Pulmonary artery endothelial cell (primary cell): Measurements from ENCODE around the gene YKT6. TPM values are rescaled to one million over a fixed set of nuclear protein-coding genes. Genes with fewer than 3 reads are reported as not detected.
"Not testable (repeated sequence)": the region's sequence is repeated elsewhere in the genome, so short reads cannot be mapped to it uniquely, and the experiment has no call there.

ENCODE experiments used
- DNase-seq: peaks from one replicate; pipeline ENCODE4 v3.0.0-alpha.2; 2011; ENCODE audit warnings: low read depth, low spot score
- total RNA-seq: library from RNA; depleted of rRNA; stranded (reverse); fragments of >200 nt; gene quantifications from 2 replicates; pipeline ENCODE4 v1.2.3, GENCODE V29; 2014

Gene YKT6
- 126 and 145 TPM in 2 replicates for total RNA-seq

DNA sequence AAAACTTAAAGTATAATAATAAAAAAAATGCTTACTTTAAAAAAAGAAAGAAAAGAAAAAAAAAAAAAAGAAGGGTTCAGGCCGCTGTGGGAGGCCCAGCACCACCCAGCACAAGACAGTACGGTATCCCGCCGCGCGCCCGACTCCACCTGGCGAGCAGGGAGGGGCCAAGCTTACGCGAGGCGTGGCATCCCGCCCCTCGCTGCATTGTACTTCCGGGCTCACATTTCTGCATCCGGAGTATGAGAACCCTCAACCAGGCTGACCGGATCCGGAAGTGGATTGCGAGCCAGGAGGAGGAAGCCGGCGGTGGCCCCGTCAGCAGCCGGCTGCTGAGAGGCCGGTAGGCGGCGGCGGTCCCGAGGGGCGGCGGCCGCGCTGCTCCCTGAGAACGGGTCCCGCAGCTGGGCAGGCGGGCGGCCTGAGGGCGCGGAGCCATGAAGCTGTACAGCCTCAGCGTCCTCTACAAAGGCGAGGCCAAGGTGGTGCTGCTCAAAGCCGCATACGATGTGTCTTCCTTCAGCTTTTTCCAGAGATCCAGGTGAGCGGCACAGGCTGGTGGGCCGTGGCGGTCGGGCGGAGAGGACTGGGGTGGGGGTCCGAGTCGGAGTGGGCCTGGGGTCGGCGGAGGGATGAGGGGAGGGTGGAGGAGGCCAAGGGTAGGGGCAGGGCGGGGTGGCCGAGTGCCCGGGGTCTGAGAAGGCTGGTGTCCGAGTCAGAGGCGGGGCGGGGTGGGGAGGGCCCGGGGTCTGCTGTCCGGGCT is at the start of gene YKT6:
YKT6 (plus strand) TSS at position 280 of the 763 bp plus-strand sequence; CDS start at position 438, 158 bp downstream.
- peak; percentile 68 for DNase-seq

DNA sequence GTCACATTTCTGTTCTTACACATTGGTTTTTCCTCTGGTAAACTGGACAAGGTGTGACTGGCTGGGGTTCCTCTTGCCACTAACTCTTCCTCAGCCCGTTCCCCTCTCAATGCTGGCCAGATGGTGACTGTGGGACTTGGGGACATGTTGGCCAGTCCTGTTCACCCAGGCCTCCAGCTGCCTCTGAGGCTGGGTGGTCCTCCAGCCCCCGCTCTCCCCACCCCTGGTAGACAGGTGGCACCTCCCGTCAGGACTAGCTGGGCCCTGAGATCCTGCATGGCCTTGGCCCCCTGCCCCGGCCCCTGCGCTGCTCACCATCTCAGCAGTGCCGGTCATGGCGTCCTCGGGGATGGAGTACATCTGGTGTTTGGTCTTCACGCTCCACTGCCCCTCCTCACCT is 48.8 kb upstream of the YKT6 start:
- DNase-seq, result no peak

DNA sequence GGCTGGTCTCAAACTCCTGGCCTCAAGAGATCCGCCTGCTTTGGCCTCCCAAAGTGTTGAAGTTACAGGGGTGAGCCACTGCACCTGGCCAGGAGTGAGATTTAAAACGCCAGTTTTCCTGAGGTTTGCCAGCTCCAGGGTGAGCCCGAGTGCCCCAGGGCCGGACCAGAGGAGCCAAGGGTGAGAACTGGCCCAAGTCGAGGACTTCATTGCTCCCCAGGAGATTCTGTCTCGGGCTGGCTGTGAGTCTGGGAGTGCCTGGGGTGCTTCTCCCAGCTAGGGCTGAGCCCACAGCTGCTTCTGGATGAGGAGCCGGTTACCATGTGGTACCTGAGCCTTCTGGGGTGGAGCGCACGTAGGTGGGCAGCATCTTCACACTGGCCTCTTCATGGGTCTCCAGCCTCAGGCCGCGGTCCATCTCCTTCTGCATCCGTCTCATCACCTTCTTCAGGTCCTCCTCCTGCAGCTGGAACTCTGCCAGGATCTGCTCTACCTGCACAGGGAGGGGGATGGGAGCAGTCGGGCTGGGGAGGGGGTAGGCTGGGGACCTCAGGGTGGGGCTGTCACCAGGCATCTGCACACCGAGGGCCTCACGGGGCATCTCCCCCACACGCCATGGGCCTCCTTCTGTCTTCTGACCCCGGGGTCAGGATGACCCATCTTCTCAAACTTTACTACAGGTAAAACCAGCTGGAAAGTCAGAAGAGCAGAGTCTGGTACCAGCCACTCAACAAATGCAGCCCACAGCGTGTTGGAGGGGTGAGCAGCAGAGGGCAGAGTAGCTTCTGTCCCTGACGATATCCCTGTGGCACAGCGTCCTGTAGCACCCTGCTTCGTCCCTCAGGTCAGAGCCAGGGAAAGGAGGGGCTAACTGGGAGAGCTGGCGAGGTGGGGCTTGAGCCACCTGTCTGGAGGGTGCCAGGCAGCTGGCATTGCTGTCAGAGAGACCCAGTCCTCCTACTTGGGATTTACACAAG is 47.5 kb upstream of the YKT6 start:
- no peak for DNase-seq

DNA sequence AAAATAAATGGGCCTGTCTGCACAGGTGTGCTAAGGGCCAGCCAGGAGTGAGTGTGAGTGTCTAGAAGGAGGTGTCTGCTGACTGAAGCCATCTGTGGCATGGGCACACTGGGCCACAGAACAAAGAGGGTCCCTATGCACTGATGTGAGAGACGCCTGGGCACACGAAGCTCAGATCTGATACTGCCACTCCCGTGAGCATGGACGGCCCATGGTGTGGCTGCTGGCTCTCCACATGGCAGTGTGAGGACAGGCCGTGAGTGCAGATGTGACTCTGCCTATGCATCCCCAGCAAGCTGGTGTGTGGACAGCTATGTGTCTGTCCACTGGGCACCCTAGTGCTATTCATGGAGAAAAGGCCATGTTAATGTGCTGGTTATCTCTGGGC is 46.8 kb upstream of the YKT6 start:
- no peak for DNase-seq

DNA sequence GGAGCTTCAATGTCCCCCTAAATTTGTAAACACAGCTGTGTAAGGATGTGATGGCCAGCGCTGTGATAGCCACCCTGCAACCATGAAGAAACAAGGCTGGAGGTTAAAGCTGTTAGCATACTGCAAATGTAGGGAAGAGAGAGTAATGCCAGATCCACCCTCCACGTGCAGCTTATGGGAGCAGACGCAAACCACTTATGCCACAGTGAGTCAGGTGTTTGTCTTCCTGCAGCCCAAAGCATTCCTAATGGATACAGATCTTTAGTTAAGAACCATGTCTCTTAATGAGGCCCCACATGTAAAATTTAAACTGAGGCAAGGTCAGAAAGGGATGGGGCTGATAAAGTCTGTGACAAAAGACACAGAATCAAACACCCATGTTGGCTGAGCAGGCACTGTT is 46.1 kb upstream of the YKT6 start:
- DNase-seq, result no peak

DNA sequence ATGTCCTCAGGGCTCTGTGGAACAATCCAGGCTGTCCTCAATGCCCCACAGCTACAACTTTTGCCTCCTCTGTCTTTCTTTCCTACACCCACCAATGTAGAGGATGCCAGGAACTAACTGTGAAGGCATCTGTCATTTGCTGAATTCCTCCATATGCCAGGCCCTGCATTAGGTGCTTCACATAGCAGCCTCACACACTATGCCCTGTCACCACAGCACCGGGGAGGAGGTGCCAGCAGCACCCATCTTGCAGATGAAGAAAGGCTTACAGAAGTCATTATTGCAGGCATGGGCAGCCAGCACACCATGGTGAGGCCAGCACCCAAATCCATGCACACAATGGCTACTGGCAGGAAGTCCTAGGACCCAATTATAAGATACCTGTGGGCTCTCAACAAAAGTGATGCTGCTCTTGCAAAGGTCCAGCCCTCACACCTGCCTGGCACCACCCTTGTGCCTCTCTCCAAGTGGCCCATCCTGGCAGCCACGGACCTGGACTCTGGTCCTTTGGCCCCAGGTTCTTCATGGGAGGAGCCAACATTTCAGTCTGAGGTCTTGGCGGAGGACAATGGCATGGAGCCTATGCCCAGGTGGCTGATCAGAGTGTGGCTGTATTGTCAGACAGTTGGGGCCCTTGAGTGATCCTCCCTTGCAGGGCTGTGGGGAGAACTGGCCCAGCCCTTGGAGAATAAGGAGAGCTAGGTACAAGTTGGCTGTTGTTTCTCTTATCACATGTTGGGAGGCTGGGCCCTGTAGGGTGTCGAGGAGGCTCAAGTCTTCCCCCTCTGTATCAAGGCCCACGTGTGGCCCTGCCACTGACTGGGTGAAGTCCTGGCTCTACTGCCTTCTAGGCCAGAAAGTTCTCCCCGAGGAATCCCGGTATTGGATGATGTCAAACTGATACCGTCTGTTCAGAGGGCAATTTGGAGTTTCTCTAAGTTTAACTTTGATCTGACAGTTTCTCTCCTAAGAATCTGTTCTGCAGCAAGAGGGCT is 45.3 kb upstream of the YKT6 start:
- DNase-seq, result no peak

DNA sequence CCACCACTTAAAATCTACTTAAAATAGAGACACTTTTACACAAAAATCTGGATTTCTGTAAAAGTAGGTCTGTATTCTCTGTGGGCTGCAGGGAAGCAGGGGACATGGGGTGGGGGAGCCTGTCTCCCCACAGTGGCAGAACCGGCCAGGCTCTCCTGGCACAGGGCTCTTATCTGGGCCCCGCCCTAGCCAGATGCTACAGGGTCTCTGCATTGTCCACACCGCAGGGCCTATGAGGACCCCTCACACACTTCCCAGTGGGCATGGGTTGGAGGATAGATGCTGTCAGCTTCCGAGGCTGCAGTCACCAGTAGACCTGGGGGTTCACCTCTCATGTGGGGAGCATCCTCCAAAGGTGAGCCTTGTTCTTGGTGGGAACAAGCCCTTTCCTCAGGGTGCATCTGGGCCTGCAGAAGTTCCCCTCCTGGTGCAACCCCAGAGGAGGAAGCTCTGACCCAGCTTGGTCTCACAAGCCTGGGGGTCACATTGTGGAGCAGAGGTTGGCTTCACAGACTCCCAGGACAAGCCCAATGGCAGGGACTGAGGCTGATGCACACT is 44.2 kb upstream of the YKT6 start:
- no peak for DNase-seq

DNA sequence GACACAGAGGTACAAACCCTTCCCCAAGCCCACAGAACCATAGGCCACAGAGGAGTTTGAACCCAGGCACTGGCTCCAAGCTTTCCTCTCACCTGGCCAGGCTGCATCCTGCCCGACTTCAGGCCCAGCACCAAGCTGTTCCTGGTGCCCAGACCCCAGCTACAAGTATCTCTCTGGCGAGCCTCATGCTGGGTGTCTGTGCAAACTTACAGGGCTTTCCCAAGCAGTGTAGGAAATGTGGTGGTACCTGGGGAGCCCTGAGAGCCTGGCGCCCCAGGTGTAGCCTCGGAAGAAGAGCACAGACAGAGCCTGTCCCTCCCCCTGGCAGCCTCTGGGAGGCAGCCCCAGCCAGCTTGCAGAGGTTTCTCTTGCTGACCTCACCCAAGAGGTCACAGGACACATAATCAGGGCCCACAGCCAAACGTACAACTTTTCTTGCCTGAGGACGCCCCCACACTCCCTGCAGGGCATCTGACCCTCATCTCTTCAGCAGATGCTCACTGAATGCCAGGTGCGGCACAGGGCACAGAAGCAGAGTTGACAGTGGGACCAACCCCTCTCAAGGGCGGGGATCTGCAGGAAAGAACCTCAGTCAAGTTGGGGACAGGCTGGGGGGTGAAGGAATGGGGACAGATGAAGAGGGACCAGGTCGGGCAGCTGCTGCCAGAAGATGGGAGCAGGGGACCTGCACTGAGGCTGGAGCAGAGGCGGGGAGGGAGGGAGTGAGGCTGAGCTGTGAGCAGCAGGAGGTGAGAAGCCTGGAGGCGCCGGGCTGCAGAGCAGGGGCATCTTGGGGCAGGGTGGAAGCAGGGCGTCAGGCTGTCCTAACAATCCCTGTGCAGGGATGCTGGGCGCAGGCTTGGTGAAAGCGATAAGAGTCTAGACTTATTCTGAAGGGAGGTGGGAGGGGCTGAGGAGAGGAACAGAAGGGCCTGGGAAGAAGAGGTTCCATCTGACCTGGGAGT is 43.4 kb upstream of the YKT6 start:
- no peak for DNase-seq

DNA sequence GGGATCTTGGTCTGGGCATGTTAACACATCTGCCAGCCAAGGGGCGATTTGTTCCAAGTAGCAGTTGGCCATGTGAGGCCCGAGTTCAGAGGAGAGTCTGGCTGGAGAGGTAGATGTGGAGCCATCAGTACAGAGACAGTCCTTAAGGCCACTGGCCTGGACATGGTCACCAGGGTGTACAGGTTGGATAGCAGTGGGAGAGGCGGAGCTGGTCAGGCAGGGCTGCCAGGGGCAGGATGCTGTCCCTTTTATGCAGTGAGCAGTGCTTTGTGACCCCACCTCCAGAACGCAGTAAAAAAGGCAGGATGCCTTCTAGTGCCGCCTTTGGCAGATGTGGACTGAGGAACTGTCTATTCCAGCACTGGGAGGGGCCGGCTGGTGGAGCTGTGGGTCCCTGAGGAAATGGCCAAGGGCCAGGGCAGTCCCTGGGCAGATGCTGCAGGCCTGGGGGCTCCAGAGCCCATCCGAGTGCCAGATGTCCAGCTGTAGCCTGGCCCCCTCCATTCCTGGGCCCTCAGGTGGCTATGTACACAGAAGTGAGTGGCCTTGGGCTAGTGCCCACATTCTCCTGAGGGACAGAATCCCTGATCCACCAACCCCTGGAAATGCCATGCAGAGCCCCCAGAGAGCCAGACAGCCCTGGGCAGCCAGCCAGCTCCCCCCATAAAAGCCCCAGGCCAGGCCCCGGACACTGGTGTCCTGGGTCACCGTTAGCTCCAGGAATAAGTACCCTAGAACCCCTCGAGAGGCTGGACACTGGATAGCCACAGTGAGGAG is 42.5 kb upstream of the YKT6 start:
- no peak for DNase-seq

DNA sequence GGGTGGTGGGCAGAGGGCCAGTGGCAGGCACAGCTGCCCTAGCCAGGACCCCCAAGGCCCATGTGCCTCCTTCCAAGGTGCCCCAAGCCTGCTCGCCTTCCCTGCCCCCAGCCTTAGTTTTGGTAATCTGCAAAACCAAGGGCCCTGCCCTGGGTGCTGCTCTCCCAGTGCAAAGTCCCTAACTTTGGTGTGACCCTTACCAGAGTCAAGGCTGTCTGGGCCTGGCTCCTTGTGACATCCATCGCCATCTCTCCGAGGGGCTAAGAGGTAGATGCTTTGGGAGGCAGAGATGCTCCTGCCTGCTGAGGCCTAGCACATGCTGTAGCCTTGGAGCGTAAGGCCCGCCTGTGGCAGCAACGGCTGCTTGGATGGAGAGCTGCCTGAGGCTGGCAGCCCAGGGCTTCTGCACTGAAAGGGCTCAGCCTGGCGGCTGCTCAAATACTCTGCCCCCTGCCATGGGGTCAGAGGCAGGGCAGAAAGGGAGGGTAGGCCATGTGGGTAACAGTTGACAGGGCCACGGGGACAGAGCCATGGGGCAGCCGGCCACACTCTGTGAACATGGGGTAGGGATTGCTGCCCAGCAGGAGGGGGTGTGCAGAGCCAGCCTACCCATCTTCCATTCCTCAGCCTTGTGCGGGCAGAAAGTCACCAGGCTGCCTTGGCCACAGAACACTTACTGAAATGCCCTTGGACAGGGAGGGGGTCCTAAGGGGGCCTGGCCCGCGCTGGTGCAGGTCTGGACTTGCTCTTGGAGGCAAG is 41.7 kb upstream of the YKT6 start:
- DNase-seq, result no peak

DNA sequence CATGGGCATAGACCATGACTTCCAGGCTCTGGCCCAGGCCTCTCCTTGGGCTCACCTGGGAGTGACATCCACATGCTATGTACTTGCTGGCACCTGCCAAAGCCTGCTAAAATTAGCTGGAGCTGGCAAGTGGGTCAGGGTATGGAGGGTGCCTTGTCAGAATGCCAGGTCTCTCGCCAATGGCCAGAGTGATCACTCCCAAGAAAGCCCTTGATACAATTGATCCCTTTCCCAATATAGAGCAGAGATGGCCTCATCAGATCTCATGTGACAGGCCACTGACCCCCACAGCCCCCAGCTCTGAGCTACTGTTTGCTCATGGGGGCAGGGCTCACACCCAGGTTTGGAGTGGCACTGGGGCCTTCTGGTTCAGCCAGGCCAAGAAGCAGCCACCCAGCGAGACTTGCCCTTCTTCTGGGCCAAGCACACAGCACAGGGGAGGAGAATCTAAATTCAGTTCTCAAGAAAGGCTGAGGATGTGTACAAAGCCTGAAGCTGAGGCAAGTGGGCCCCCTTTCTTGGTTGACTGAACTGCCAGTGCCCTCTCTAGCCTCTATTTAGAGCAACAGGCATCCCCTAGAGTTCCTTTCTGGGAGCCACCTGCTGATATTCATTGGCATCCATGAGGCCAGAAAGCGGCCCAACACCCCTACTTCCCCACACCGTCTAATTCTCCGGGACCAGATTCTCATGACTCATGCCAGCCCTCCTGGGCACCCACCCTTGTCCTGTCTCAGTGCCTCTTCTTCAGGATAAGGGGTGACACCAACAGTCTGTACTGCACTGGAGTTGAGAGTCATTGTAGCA is 40.8 kb upstream of the YKT6 start:
- no peak for DNase-seq

DNA sequence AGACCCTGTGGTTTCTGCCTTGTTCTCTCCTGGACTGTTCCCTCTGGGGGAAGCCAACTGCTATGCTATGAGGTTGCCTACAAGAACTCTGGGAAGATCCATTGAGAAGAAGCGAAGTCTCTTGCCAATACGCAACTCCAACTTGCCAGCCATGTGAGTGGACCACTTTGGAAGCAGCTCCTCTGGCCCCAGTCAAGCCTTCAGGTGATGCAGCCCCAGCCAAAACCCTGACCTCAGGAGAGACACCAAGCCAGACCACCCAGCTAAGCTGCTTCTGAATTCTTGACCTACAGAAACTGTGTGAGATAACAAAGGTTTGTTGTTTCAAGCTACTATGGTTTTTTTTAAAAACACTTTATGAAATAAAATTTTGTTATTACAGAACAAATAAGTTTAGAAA is 39.4 kb upstream of the YKT6 start:
- DNase-seq, result no peak

DNA sequence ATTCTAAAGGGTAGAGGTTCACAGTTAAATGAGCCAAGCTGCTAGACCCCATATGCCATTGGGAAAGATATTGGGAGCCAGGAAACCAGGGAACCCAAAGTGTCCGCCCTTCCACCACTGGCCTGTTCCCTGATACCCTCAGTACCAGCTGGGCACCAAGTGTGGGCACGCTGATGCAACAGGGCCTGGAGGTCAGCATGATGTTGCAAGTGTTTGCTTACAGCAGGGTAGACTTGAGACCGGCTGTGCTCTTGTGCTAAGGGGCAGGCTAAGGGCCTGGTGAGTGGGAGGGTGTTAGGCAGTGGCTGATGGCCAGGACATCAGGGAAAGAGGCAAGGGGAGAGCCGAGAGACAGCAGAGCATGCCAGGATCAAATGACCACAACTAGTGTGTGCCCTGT is 38.6 kb upstream of the YKT6 start:
- DNase-seq, result no peak

DNA sequence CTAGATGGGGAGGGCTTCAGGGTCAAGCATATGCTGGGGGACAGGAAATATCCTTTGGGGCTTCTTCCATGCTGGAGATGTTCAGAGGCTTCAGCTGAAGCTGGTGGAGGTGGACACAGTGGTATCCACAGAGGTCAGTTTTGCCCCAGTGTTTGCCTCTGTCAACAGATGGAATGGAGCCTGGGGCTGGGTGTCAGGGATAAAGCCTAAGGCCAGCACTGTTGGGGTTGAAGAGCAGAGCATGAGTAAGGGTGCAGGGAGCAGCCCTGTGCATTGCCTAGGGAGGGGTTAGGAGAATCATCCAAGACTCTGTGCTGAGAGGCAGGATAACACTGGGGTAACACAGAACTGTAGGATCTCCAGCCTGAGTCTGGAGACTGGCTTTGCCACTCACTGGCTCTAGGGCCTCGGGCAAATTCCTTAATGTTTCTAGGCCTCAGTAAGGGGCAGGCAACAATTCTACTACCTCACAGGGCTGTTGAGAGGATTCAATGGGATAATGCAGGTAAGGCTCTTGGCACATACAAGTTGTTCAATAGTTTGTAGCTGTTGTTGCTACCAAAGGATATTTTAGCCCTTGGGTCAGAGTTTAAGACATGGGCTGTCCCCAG is 37.9 kb upstream of the YKT6 start:
- no peak for DNase-seq

DNA sequence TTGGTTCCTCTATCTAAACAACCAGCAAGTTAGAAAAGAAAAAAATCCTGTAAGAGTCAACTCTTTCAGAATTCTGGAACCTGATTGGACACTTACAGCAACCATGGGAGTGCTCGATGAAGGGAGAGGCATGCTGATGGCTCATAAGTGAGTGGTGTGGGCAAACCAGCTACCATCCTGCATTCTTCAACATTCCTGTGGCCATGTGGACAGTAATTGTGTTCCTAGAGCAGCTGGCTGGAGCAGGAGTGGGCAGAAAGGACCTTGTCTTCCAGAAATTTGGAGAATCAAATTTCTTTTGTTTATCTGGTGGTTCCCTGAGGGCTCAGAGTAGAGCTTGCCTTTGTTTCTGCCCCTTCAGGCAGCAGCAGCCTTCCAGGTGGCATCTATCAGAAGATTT is 37.2 kb upstream of the YKT6 start:
- no peak for DNase-seq

DNA sequence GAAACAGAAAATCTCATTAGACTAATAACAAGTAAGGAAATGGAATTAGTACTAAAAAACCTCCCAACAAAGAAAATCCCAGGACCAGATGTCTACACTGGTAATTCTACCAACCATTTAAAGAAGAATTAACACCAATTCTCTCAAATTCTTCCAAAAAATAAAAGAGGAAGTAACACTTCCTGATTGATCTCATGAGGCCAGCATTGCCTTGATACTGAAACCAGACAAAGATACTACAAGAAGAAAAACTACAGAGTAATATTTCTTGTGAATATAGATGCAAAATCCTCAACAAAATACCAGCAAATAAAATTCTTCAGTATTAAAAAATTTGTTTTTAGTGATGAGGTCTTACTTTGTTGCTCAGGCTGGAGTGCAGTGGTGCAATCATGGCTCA is 32.9 kb upstream of the YKT6 start:
- no peak for DNase-seq

DNA sequence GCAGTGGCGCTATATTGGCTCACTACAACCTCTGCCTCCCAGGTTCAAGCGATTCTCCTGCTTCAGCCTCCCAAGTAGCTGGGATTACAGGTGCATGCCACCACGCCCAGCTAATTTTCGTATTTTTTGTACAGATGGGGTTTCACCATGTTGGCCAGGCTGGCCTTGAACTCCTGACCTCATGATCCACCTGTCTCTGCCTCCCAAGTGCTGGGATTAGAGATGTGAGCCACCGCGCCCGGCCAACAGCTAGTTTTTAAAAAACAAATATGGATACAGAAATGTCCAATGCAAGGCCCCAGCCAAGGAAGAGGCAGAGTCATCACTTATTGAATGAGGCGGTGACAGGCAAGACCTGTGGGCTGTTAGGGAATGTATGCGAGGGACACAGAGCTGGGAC is 28.9 kb upstream of the YKT6 start:
- not testable (repeated sequence) for DNase-seq
